Peyer's patch (tissue), 4 donors: ENCODE results near the gene FAM118A.

Experiments
- POLR2A ChIP-seq, 2 donors: fragments of 450-650 bp; IDR thresholded peaks; one replicate each; pipeline ENCODE4 v1.5.1; 2017; ENCODE audit warnings: antibody characterized with exemption in 2 of 2, mild to moderate bottlenecking in 2 of 2, moderate library complexity in 2 of 2
- TF ChIP-seq, protein P1 (sequence below), 6 experiments: fragments of 450-650 bp in 4 of 6; fragments of 200-600 bp in 2 of 6; sonication (generic) in 1 of 6; IDR thresholded peaks; one replicate each; pipeline ENCODE4 v1.5.1; 2017 to 2019; ENCODE audit warnings: antibody characterized with exemption in 6 of 6, mild to moderate bottlenecking in 3 of 6, moderate library complexity in 1 of 6

DNA sequence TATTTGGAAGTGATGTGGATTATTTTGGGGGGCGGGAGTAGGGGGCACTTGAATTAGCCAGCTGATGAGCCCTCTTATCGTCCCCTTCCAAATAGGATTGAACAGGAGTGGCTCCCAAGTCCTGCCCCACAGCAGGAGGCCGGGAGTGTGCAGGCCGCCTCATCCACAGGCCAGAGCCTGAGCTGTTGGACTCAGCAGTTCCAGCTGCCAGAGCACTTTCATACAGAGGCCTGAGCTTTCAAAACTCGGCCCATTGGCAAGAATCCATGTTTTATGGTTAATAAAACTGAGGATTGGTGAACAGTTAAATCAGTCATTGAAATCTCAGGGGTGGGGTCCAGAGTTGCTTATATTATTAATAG is 9.6 kb downstream of the FAM118A start:
- TF ChIP-seq, protein P1, sequence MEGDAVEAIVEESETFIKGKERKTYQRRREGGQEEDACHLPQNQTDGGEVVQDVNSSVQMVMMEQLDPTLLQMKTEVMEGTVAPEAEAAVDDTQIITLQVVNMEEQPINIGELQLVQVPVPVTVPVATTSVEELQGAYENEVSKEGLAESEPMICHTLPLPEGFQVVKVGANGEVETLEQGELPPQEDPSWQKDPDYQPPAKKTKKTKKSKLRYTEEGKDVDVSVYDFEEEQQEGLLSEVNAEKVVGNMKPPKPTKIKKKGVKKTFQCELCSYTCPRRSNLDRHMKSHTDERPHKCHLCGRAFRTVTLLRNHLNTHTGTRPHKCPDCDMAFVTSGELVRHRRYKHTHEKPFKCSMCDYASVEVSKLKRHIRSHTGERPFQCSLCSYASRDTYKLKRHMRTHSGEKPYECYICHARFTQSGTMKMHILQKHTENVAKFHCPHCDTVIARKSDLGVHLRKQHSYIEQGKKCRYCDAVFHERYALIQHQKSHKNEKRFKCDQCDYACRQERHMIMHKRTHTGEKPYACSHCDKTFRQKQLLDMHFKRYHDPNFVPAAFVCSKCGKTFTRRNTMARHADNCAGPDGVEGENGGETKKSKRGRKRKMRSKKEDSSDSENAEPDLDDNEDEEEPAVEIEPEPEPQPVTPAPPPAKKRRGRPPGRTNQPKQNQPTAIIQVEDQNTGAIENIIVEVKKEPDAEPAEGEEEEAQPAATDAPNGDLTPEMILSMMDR (IDR thresholded peaks at IDR 0.05): no peak
- no peak for TF ChIP-seq POLR2A (IDR thresholded peaks at IDR 0.05)
